ENCODE data around the gene MSH3. TPM values are rescaled to one million over a fixed set of nuclear protein-coding genes. Genes with fewer than 3 reads are reported as not detected.

Gene MSH3
- polyA plus RNA-seq, 4 donors: 3.5 to 15.6 (median 4.8) TPM

DNA sequence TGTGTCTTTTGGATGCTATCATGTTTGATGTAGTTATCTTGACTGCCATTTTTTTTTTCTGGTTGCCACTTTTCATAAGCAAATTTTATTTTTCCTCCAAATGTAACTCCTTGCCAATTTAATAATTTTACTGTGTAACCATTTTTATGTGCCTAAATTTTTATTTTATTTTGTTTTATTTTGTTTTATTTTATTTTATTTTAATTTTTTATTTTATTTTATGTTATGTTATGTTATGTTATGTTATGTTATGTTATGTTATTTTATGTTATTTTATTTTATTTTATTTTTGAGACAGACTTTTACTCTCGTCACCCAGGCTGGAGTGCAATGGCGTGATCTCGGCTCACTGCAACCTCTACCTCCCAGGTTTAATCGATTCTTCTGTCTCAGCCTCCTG, 108.1 kb downstream of the MSH3 start:
- DNase-seq: no peak
- Histone ChIP-seq H3K27me3 (ENCODE audit: control insufficient read depth in 3 of 3, insufficient read depth in 3 of 3, low read length in 3 of 3) (no peaks in the 10 kb centered on the region), H3K27ac (ENCODE audit: low read depth in 1 of 3, low read length in 2 of 3) (no peak overlapping the region), H3K36me3 (ENCODE audit: control insufficient read depth in 3 of 3, insufficient read depth in 2 of 3, low read depth in 1 of 3, low read length in 3 of 3) (peaks cover 0 to 11% (median 5%) of the 10 kb centered on the region in 3 donors), H3K9me3 (ENCODE audit: control insufficient read depth in 2 of 2, insufficient read depth in 1 of 2, low read depth in 1 of 2, low read length in 1 of 2) (no peaks in the 10 kb centered on the region), H3K4me1 (ENCODE audit: control insufficient read depth in 3 of 3, insufficient read depth in 2 of 3, low read depth in 1 of 3, low read length in 2 of 3) (no peaks in the 10 kb centered on the region), H3K4me3 (ENCODE audit: low read depth in 1 of 3, low read length in 3 of 3) (no peak overlapping the region)
- 96 to 99% (median 99%) methylated on average over 4 of the region's 4 CpGs for WGBS, 3 donors
- peak; percentile 67 for FAIRE-seq

DNA sequence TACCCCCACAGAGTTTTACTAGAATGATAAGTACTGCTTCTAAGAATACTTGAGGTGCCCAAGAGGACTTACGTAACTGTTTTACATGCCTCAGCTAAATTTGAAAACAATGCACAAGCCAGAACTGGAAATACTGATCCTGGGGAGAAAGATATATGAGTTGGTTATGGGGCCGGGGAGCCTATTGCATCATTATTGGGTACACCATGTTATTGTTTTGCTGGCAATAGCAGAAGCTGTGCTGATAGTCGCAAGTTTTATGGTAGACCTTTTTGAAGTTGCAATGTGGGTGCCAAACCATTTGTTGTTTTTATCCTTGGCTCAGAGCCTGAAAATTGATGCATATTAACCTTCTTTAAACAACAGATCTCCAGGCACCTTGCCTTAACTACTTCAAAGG, 108.8 kb downstream of the MSH3 start:
- Histone ChIP-seq H3K27me3 (ENCODE audit: control insufficient read depth in 3 of 3, insufficient read depth in 3 of 3, low read length in 3 of 3) (no peaks in the 10 kb centered on the region), H3K9me3 (ENCODE audit: control insufficient read depth in 2 of 2, insufficient read depth in 1 of 2, low read depth in 1 of 2, low read length in 1 of 2) (no peaks in the 10 kb centered on the region), H3K27ac (ENCODE audit: low read depth in 1 of 3, low read length in 2 of 3) (no peak overlapping the region), H3K4me3 (ENCODE audit: low read depth in 1 of 3, low read length in 3 of 3) (no peak overlapping the region), H3K4me1 (ENCODE audit: control insufficient read depth in 3 of 3, insufficient read depth in 2 of 3, low read depth in 1 of 3, low read length in 2 of 3) (no peaks in the 10 kb centered on the region), H3K36me3 (ENCODE audit: control insufficient read depth in 3 of 3, insufficient read depth in 2 of 3, low read depth in 1 of 3, low read length in 3 of 3) (peaks cover 0 to 11% (median 3%) of the 10 kb centered on the region in 3 donors)
- DNase-seq (no peak), FAIRE-seq (no peak)
- 61 to 79% (median 68%) methylated on average over 3 of the region's 3 CpGs for WGBS, 3 donors

GRCh38 chr5:80763873-80764647, 109.6 kb downstream of the MSH3 start:
- no peak for FAIRE-seq
- 91 to 95% (median 92%) methylated on average over 5 of the region's 5 CpGs for WGBS, 3 donors
- DNase-seq: no peak
- Histone ChIP-seq H3K36me3 (ENCODE audit: control insufficient read depth in 3 of 3, insufficient read depth in 2 of 3, low read depth in 1 of 3, low read length in 3 of 3) (peaks cover 0 to 11% (median 3%) of the 10 kb centered on the region in 3 donors), H3K4me3 (ENCODE audit: low read depth in 1 of 3, low read length in 3 of 3) (no peak overlapping the region), H3K9me3 (ENCODE audit: control insufficient read depth in 2 of 2, insufficient read depth in 1 of 2, low read depth in 1 of 2, low read length in 1 of 2) (no peaks in the 10 kb centered on the region), H3K27ac (ENCODE audit: low read depth in 1 of 3, low read length in 2 of 3) (no peak overlapping the region), H3K4me1 (ENCODE audit: control insufficient read depth in 3 of 3, insufficient read depth in 2 of 3, low read depth in 1 of 3, low read length in 2 of 3) (no peaks in the 10 kb centered on the region), H3K27me3 (ENCODE audit: control insufficient read depth in 3 of 3, insufficient read depth in 3 of 3, low read length in 3 of 3) (no peaks in the 10 kb centered on the region)

GRCh38 chr5:80764786-80765185, 110.3 kb downstream of the MSH3 start:
- WGBS, 3 donors: 98 to 100% (median 99%) methylated on average over 1 of the region's 1 CpG
- Histone ChIP-seq H3K27me3 (ENCODE audit: control insufficient read depth in 3 of 3, insufficient read depth in 3 of 3, low read length in 3 of 3) (no peaks in the 10 kb centered on the region), H3K4me1 (ENCODE audit: control insufficient read depth in 3 of 3, insufficient read depth in 2 of 3, low read depth in 1 of 3, low read length in 2 of 3) (no peaks in the 10 kb centered on the region), H3K9me3 (ENCODE audit: control insufficient read depth in 2 of 2, insufficient read depth in 1 of 2, low read depth in 1 of 2, low read length in 1 of 2) (no peaks in the 10 kb centered on the region), H3K27ac (ENCODE audit: low read depth in 1 of 3, low read length in 2 of 3) (no peak overlapping the region), H3K4me3 (ENCODE audit: low read depth in 1 of 3, low read length in 3 of 3) (no peak overlapping the region), H3K36me3 (ENCODE audit: control insufficient read depth in 3 of 3, insufficient read depth in 2 of 3, low read depth in 1 of 3, low read length in 3 of 3) (peaks cover 0 to 11% (median 3%) of the 10 kb centered on the region in 3 donors)
- no peak for DNase-seq
- no peak for FAIRE-seq

DNA sequence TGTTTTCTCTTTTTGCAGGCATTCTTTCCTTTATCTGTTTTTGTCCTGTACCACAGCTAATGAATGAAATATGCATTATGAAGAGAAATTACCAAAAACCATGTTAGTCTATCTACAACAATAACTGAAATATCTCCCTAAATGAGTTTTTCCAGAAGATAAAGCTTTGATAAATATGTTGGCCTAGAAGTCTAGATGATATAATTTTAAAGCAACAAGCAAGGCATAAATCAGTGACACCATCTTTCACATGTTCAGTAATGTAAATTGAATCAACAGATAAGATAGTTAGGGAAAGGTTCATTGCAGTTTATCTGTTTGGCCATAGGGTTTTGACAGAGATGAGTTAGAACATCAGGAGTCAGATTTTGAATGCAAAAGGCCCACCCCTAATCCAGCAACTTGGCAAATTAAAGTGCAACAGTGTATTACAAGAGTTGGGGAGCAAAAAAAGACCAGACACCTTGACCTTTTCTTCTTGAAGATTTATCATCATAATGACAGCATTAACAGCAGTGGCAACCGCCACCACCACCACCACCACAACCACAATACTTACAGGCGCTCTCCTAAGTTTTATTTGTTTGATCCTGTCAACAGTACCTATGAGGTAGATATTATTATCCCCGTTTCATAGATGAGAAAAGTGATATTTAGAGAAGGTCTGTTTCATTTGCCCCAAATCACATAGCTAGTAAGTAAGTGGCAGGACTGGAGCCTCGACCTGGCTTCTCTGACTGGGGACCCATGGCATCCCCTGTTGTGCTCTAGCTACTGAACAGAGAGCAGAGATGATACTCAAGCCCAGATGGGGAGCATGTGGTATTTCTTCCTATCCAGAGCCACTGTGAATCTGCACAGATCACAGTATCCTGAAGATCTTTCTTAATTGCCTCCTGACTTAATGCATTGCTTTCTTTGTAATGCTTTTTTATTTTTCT, 123.2 kb downstream of the MSH3 start:
- 80 to 89% (median 82%) methylated on average over 4 of the region's 4 CpGs for WGBS, 3 donors
- Histone ChIP-seq H3K4me3 (ENCODE audit: low read depth in 1 of 3, low read length in 3 of 3) (no peak overlapping the region), H3K27ac (ENCODE audit: low read depth in 1 of 3, low read length in 2 of 3) (no peak overlapping the region), H3K27me3 (ENCODE audit: control insufficient read depth in 3 of 3, insufficient read depth in 3 of 3, low read length in 3 of 3) (no peaks in the 10 kb centered on the region), H3K36me3 (ENCODE audit: control insufficient read depth in 3 of 3, insufficient read depth in 2 of 3, low read depth in 1 of 3, low read length in 3 of 3) (peaks cover 2 to 17% (median 4%) of the 10 kb centered on the region in 3 donors), H3K4me1 (ENCODE audit: control insufficient read depth in 3 of 3, insufficient read depth in 2 of 3, low read depth in 1 of 3, low read length in 2 of 3) (no peaks in the 10 kb centered on the region), H3K9me3 (ENCODE audit: control insufficient read depth in 2 of 2, insufficient read depth in 1 of 2, low read depth in 1 of 2, low read length in 1 of 2) (no peaks in the 10 kb centered on the region)
- peak in 1 of 2 donors; percentile 26 for DNase-seq
- no peak for FAIRE-seq

- H3K36me3 ChIP-seq (ENCODE audit: control insufficient read depth in 3 of 3, insufficient read depth in 2 of 3, low read depth in 1 of 3, low read length in 3 of 3): peaks cover 4 to 17% (median 4%) of the 10 kb centered on the region in 3 donors
- no peak overlapping the region for H3K27ac ChIP-seq (ENCODE audit: low read depth in 1 of 3, low read length in 2 of 3)
- H3K4me1 ChIP-seq (ENCODE audit: control insufficient read depth in 3 of 3, insufficient read depth in 2 of 3, low read depth in 1 of 3, low read length in 2 of 3): no peaks in the 10 kb centered on the region
- 95 to 98% (median 98%) methylated on average over 2 of the region's 2 CpGs for WGBS, 3 donors
- no peaks in the 10 kb centered on the region for H3K9me3 ChIP-seq (ENCODE audit: control insufficient read depth in 2 of 2, insufficient read depth in 1 of 2, low read depth in 1 of 2, low read length in 1 of 2)
- H3K4me3 ChIP-seq (ENCODE audit: low read depth in 1 of 3, low read length in 3 of 3): no peak overlapping the region
- no peak for DNase-seq
- H3K27me3 ChIP-seq (ENCODE audit: control insufficient read depth in 3 of 3, insufficient read depth in 3 of 3, low read length in 3 of 3): no peaks in the 10 kb centered on the region
- FAIRE-seq: no peak
Observed at GRCh38 chr5:80780024-80780423, 125.6 kb downstream of the MSH3 start.

DNA sequence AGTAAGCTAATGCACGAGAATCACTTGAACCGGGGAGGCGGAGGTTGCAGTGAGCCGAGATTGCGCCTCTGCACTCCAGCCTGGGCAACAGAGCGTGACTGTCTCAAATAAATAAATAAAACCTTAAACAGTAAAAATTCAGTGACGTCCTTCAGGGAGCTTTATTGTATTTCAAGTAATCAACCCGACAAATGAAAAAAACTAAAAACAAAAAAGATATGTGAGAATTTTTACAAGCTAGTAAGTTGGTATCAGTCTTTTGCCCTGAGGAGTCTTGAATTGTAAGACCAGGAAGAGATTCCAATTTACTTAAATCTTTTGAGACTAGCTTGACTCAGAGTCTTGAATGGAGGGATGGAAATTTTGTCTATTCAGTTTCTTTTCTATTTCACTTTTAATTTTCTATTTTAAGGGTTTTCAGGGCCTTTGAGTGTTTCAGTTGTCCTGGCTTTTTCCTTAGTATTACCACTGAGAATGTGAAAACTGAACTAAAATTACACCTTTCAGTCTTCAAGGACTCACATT, 126.4 kb downstream of the MSH3 start:
- no peak for DNase-seq
- no peaks in the 10 kb centered on the region for H3K27me3 ChIP-seq (ENCODE audit: control insufficient read depth in 3 of 3, insufficient read depth in 3 of 3, low read length in 3 of 3)
- H3K4me3 ChIP-seq (ENCODE audit: low read depth in 1 of 3, low read length in 3 of 3): no peak overlapping the region
- no peaks in the 10 kb centered on the region for H3K4me1 ChIP-seq (ENCODE audit: control insufficient read depth in 3 of 3, insufficient read depth in 2 of 3, low read depth in 1 of 3, low read length in 2 of 3)
- FAIRE-seq: no peak
- WGBS, 3 donors: 95 to 98% (median 98%) methylated on average over 8 of the region's 8 CpGs
- peaks cover 4 to 17% (median 4%) of the 10 kb centered on the region in 3 donors for H3K36me3 ChIP-seq (ENCODE audit: control insufficient read depth in 3 of 3, insufficient read depth in 2 of 3, low read depth in 1 of 3, low read length in 3 of 3)
- no peak overlapping the region for H3K27ac ChIP-seq (ENCODE audit: low read depth in 1 of 3, low read length in 2 of 3)
- H3K9me3 ChIP-seq (ENCODE audit: control insufficient read depth in 2 of 2, insufficient read depth in 1 of 2, low read depth in 1 of 2, low read length in 1 of 2): no peaks in the 10 kb centered on the region

GRCh38 chr5:80781356-80781755, 126.9 kb downstream of the MSH3 start:
- 93 to 94% (median 94%) methylated on average over 1 of the region's 1 CpG for WGBS, 3 donors
- H3K27me3 ChIP-seq (ENCODE audit: control insufficient read depth in 3 of 3, insufficient read depth in 3 of 3, low read length in 3 of 3): no peaks in the 10 kb centered on the region
- no peaks in the 10 kb centered on the region for H3K9me3 ChIP-seq (ENCODE audit: control insufficient read depth in 2 of 2, insufficient read depth in 1 of 2, low read depth in 1 of 2, low read length in 1 of 2)
- no peak overlapping the region for H3K27ac ChIP-seq (ENCODE audit: low read depth in 1 of 3, low read length in 2 of 3)
- DNase-seq: no peak
- no peak for FAIRE-seq
- no peak overlapping the region for H3K4me3 ChIP-seq (ENCODE audit: low read depth in 1 of 3, low read length in 3 of 3)
- peaks cover 4 to 17% (median 4%) of the 10 kb centered on the region in 3 donors for H3K36me3 ChIP-seq (ENCODE audit: control insufficient read depth in 3 of 3, insufficient read depth in 2 of 3, low read depth in 1 of 3, low read length in 3 of 3)
- no peaks in the 10 kb centered on the region for H3K4me1 ChIP-seq (ENCODE audit: control insufficient read depth in 3 of 3, insufficient read depth in 2 of 3, low read depth in 1 of 3, low read length in 2 of 3)

Data from small intestine (tissue), 7 donors.